ENCODE data around the gene IP6K2. TPM values are rescaled to one million over a fixed set of nuclear protein-coding genes. Genes with fewer than 3 reads are reported as not detected.

IP6K2 gene
- total RNA-seq, 2 donors from 2014 or later: 104 to 127 TPM

DNA sequence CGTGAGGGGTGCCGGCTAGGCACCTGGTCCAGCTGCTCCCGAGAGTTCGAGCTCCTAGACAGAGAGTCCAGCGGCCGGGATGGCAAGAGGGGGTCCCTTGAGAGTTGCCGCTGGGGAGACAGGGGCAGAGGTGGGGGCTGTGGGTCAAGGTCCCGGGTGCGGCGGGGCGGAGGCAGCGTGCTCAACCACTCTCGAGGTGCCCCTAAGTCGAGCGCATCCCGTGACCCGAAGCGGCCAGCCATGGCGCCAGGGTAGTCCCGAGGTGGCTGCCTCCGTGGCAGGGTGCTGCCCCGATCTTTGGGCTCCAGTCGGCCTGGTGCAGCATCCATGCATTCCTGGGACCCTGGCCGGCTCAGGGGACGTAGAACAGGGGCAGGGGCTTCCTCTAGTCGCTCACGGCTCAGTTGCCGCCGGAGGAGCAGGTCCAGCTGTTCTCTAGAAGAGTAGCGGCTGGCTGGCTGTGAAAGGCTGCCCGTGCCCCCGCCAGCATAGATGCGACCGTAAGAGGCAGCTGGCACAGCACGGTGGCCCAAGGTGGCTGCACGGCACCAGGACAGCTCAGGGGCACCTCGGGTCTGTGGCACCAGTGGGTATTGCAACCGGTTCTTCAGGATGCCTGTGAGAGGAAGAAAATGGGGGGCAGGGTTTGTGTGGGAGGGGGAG, 76.9 kb downstream of the IP6K2 start:
- H3K36me3 Mint-ChIP-seq (ENCODE audit: low read depth): peaks cover 28% of the 10 kb centered on the region
- H3K27me3 ChIP-seq (ENCODE audit: control insufficient read depth, insufficient read depth, low read length, poor library complexity, severe bottlenecking): no peaks in the 10 kb centered on the region
- peaks cover 15% of the 10 kb centered on the region for H3K4me1 Mint-ChIP-seq
- no peak for DNase-seq
- no peak overlapping the region for H3K4me3 ChIP-seq (ENCODE audit: low read length)
- 92 to 97% methylated on average over 24 to 38 of the region's 38 CpGs for WGBS, 2 experiments (ENCODE audit: insufficient coverage in 1 of 2, insufficient read length in 1 of 2)
- H3K4me3 Mint-ChIP-seq: no peak overlapping the region
- H3K27me3 Mint-ChIP-seq (ENCODE audit: insufficient read depth): no peaks in the 10 kb centered on the region
- peaks cover 15% of the 10 kb centered on the region for H3K36me3 ChIP-seq (ENCODE audit: control insufficient read depth, insufficient read depth, low read length)
- no peak for TF ChIP-seq CTCF (conservative IDR thresholded peaks at IDR 0.05)
- H3K27ac ChIP-seq (ENCODE audit: low read depth, low read length): no peak overlapping the region
- H3K9ac ChIP-seq (ENCODE audit: extremely low read depth, low read length, poor library complexity, severe bottlenecking): no peak overlapping the region
- H3K9me3 Mint-ChIP-seq: no peaks in the 10 kb centered on the region
- H3K27ac Mint-ChIP-seq: no peak overlapping the region
- H3K9me3 ChIP-seq (ENCODE audit: control insufficient read depth, low read length): no peaks in the 10 kb centered on the region
- H3K4me1 ChIP-seq (ENCODE audit: control insufficient read depth, insufficient read depth, low read length): peaks cover 11% of the 10 kb centered on the region

Small RNAs within 50 kb of the gene (microRNA-seq; reads per million reads assigned to microRNA genes)
- gene MIR4793 (ENCODE audit: borderline microRNAs expressed): not detected

Other genes with a start within 250 kb of the IP6K2 start
- 100 to 1,000 TPM; 192 to 193 TPM for gene SHISA5, start 213.0 kb downstream of the IP6K2 start, total RNA-seq
- gene PFKFB4, start 160.4 kb downstream of the IP6K2 start, total RNA-seq: 10 to 100 TPM; 12.6 to 19.0 TPM
- not detected for gene UCN2, start 153.4 kb downstream of the IP6K2 start, total RNA-seq
- gene COL7A1, start 121.9 kb downstream of the IP6K2 start, total RNA-seq: 10 to 100 TPM; 15.7 to 16.6 TPM
- 100 to 1,000 TPM; 231 to 289 TPM for gene UQCRC1, start 107.6 kb downstream of the IP6K2 start, total RNA-seq
- under 1 TPM in 1 of 2 donors, not detected in 1; 0.57 TPM for gene TMEM89, start 95.5 kb downstream of the IP6K2 start, total RNA-seq
- 10 to 100 TPM; 65.1 to 75.6 TPM for gene SLC26A6, start 81.8 kb downstream of the IP6K2 start, total RNA-seq
- 10 to 100 TPM; 20.7 to 30.1 TPM for gene CELSR3, start 54.3 kb downstream of the IP6K2 start, total RNA-seq
- 10 to 100 TPM; 30.9 to 32.5 TPM for gene NCKIPSD, start 31.3 kb downstream of the IP6K2 start, total RNA-seq
- 10 to 100 TPM; 38.9 to 41.2 TPM for gene PRKAR2A, start 130.7 kb upstream of the IP6K2 start, total RNA-seq
- gene SLC25A20, start 181.7 kb upstream of the IP6K2 start, total RNA-seq: 1 to 10 TPM; 5.0 to 6.7 TPM
- 100 to 1,000 TPM in 1 of 2 donors, 10 to 100 TPM in 1; 86.6 to 113 TPM for gene ARIH2, start 201.6 kb upstream of the IP6K2 start, total RNA-seq

Data from endodermal cell (in vitro differentiated cells).